HG02763 (cell line): ENCODE measurements around the gene STX19.

Experiments
- ATAC-seq: cut with Tn5 transposase; IDR thresholded peaks from one replicate; pipeline ENCODE4 v1.9.1; 2021; ENCODE audit warnings: mild to moderate bottlenecking, moderate library complexity; ENCODE audit not compliant: unreplicated experiment

The STX19 gene

GRCh38 chr3:94036909-94037507 is 8.6 kb upstream of the STX19 start:
- ATAC-seq = no peak

DNA sequence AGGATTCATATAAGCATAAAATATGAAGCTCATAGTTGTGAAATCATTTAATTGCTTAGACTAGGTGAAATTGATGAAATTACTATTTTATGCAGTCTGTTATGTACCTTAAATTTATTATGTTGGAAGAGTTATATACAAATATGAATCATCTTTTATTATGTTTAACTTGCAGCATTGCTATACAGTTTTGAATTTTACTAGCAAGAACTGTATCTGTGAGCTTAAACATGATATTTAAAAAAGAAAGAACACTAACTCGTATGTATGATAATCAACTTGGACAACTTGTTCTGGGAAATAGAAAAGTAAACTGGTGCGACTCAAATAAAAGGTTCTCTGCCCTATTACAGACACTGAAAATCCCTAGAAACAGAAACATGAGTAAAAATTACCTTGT is 1.8 kb downstream of the STX19 start:
- ATAC-seq = no peak

- ATAC-seq = no peak
Measured at GRCh38 chr3:94024385-94024784, 4.0 kb downstream of the STX19 start.

- no peak for ATAC-seq
Measured at GRCh38 chr3:94020293-94020692, 8.1 kb downstream of the STX19 start.

GRCh38 chr3:94019659-94020058 is 8.7 kb downstream of the STX19 start:
- no peak for ATAC-seq

DNA sequence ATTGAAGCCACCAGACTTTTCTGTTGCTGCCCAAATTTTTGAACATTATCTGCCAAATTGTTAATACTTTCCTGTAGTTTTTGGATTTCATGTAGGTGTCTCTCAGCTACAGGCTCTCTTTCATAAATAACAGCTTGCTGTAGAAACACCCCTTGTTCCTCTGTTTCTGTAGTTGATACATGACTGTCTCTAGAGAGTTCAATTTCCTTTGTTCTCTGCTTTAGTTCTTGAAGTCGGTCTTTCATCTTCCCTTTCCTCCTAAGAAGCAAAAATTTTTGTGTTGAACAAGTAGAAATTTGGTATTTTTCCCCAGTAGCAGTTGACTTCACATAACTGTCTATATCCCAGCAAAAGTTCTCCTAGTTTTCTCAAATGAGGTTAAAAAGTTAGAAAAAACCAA is 13.4 kb downstream of the STX19 start:
- ATAC-seq = no peak

- ATAC-seq = no peak
Measured at GRCh38 chr3:94012185-94012584, 16.2 kb downstream of the STX19 start.

- no peak for ATAC-seq
Measured at GRCh38 chr3:94011233-94011711, 17.1 kb downstream of the STX19 start.

DNA sequence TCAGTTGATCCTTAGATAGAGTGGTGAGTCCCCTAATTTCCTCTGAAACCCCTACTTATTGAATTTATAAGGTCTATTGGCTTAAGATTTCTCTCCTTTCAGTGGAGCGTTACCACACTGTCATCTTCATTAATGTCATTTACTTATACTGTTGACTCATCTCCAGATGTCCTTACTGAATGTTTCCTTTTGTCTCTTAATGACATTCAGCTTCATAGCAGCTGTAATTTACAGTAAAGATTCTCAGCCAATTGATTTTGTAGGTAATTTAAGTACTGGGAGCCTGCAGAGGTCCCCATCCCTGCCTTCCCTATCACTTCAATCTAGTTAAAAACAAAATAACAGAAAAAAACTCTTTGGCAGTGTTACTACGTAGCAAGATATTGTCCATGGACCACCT is 18.8 kb downstream of the STX19 start:
- ATAC-seq = no peak

GRCh38 chr3:94008253-94008652 is 20.1 kb downstream of the STX19 start:
- ATAC-seq = no peak

DNA sequence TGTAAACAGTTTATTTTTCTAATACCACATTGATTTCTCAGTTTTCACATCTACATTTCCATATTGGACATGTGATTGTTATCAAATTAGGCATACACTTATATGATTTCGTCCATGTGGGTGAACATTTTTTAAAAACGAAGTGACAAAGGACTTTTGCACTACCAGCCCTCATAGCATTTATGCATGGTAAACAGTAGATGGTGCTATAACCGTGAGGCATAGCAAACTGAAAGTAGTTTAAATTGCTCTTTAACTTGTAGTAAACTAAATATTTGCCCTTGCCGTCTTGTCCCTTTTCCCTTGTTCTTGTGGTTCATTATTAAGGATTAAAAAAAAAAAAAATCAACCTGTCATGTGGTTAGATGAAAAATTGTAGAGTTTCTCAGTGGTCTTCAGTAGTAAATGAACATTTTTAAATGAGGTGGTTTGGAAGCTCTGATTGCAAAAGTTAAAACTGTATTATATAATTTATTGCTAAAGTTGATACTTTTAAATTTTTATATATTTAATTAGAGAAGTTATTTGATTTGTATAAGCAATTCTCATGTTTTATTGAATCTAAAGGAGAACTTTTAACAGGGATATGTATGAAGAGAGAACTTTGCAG is 24.0 kb downstream of the STX19 start:
- ATAC-seq = peak; percentile 94

- ATAC-seq = no peak
Measured at GRCh38 chr3:94001827-94002495, 26.4 kb downstream of the STX19 start.

DNA sequence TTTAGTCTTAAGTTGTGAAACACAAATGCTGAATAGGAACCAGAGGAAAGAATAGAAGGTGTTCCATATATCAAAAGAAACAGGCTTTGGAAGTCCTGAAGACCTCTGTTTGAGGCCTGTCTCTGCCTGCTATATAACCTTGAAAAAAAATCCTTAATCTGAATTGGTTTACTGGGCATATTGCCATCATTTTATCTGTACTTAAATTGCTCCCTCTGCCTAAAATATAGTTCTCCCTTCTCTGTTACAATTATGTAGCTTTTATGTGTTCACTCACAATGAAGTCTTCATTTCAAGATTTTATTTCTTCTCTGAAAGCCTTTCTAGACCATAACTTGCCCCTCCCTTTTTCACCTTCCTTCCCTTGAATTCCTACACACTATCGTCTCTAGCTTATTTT is 27.2 kb downstream of the STX19 start:
- no peak for ATAC-seq

- no peak for ATAC-seq
Measured at GRCh38 chr3:93994056-93994455, 34.3 kb downstream of the STX19 start.

DNA sequence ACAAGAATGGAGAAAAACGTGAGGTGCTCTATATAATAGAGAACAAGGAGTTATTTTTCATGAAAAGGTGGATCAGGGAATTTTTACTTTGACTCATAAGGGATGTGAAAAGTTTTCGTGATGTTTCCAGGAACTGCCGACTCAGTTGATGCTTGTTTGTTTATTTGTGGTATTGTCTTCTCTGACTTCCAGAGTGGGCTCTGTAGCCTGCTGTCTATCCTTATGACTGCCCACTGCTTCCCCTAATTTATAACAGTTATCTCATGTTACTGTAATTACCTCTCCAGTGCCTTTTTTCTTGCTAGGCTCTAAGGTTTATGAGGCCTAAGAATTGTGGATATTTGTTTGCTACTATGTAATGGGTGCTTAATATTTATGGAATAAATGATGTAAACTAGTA is 36.2 kb downstream of the STX19 start:
- ATAC-seq = no peak

DNA sequence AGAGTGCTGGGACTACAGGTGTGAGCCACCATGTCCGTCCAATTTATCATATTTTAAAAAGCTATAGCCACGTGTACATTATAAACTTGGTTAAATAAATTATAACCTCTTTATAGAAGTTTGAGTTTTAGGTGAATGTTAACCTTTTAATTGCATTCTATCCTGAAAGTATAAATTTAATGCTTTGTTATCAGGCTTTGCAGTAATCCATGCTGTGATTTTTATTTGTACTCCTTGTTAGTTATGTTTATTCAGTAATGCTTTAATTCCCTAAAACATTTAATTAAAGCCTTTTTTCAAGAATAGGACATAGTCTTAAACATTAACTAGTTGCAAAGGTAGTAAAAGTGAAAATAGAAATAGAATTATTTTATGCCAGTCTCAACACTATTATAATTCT is 36.8 kb downstream of the STX19 start:
- ATAC-seq = no peak

- no peak for ATAC-seq
Measured at GRCh38 chr3:93989241-93989640, 39.2 kb downstream of the STX19 start.

DNA sequence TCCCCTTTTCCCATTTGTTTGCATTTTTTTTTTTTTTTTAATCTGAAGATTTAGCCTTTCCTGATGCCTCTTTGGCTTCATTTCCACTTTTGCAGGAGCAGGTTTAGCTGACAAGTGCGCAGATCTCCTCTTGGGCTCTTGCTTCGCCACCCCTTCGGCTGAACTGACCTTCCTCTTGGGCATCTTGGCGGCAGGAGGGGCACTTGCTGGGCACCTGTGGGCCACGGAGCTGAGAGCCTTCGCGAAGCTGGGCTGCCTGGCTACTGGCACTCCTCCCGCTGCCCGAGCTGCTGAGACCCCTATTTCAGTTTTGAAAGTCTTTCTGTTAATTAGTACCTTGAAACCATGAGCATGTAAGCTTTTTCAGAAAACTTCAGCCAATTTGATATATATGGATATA is 39.6 kb downstream of the STX19 start:
- no peak for ATAC-seq

GRCh38 chr3:93988283-93988682 is 40.1 kb downstream of the STX19 start:
- no peak for ATAC-seq

DNA sequence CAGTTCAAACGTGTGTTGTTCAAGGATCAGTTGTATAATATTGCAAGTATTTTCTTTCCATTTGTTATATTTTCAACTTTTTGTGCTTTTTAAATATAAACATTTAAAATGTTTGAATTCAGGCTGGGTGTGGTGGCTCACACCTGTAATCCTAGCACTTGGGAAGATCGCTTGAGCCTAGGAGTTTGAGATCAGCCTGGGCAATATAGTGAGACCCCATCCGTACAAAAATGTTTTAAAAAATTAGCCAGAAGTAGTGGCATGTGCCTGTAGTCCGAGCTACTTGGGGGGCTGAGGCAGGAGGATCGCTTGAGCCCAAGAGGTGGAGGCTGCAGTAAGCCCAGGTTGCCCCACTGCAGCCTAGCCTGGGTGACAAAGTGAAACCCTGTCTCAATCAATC is 43.8 kb downstream of the STX19 start:
- ATAC-seq = no peak

- ATAC-seq = no peak
Measured at GRCh38 chr3:93983408-93983807, 45.0 kb downstream of the STX19 start.

DNA sequence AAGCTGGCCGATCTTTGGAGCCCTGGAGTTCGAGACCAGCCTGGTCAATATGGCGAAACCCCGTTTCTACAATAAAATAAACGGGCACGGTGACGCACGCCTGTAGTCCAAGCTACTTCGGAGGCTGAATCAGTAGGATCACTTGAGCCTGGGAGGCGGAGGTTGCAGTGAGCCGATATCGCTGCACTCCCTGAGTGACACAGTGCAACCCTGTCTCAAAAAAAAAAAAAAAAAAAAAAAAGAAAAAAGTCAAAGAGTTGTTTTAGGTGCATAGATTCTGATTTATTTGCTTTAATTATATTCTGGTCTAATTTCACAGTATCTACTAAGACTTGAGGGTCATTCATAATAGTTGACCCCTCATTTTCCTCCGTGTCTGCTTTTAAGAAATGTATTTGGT is 46.7 kb downstream of the STX19 start:
- no peak for ATAC-seq
